ENCODE results near the gene TADA2A.

DNA sequence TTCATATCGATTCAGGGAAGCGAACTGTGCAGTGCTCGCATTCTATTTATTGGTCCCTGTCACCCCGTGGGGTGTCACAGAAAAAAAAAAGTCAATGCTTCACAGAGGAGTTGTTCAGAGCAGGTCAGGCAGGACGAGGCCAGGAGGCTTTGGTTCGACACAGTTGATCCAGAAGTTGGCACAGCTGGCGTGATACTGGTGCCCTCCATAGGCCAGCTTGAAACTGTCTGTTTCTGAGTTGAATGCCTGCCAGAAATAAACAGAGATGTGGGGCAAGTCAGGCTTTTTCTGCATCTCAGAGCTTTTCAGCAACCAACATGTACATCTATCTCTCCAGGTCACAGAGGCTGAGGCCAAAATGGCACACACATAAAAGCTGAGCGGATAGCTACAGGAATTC lies 112.1 kb downstream of the TADA2A start:
- TF ChIP-seq, protein P1, sequence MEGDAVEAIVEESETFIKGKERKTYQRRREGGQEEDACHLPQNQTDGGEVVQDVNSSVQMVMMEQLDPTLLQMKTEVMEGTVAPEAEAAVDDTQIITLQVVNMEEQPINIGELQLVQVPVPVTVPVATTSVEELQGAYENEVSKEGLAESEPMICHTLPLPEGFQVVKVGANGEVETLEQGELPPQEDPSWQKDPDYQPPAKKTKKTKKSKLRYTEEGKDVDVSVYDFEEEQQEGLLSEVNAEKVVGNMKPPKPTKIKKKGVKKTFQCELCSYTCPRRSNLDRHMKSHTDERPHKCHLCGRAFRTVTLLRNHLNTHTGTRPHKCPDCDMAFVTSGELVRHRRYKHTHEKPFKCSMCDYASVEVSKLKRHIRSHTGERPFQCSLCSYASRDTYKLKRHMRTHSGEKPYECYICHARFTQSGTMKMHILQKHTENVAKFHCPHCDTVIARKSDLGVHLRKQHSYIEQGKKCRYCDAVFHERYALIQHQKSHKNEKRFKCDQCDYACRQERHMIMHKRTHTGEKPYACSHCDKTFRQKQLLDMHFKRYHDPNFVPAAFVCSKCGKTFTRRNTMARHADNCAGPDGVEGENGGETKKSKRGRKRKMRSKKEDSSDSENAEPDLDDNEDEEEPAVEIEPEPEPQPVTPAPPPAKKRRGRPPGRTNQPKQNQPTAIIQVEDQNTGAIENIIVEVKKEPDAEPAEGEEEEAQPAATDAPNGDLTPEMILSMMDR (IDR thresholded peaks at IDR 0.05) = no peak
- no peak for TF ChIP-seq SMC3 (IDR thresholded peaks at IDR 0.05)
